Skeletal muscle cell (primary cell): Measurements from ENCODE around the gene PRKAG1.

Source experiments
- DNase-seq: peaks from one replicate; pipeline ENCODE4 v3.0.0-alpha.2; 2010; ENCODE audit warnings: low read depth
- H3K4me3 ChIP-seq: 2 replicates; pipeline ENCODE4 v1.5.1; 2011; ENCODE audit warnings: low read depth, mild to moderate bottlenecking, control low read depth, low read length, moderate library complexity

PRKAG1 gene

GRCh38 chr12:48993787-48994186 is 24.8 kb downstream of the PRKAG1 start:
- no peak for DNase-seq
- no peak overlapping the region for H3K4me3 ChIP-seq

DNA sequence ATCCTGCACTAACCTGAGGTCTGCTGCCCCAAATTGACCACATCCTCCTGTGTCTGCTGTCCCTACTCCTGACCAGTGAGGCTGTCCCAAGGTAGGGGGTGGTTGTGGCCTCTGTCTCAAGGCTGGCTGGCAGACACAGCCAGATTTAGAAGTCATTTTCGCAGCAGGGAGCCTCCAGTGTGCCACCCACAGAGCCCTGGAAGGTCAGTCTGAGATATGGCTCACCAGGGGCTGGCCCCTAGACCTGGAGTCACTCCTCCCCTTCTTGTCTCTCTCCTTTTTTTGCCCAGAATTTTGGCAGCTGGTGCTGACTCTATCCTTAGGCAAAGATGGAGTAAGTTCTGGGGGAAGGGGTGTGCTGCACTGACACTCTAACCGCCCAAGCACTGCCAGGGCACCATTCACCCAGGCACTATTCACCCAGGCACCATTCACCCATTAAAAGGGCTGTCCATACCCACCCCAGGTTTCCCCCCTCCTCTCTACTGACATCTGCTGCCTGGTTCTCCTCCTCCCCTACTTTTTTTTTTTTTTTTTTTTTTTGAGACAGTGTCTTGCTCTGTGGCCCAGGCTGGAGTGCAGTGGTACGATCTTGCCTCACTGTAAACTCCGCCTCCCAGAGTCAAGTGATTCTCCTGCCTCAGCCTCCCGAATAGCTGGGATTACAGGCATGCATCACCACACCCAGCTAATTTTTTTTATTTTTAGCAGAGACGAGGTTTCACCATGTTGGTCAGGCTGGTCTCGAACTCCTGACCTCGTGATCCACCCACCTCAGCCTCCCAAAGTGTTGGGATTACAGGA is 27.1 kb downstream of the PRKAG1 start:
- no peak overlapping the region for H3K4me3 ChIP-seq
- no peak for DNase-seq

DNA sequence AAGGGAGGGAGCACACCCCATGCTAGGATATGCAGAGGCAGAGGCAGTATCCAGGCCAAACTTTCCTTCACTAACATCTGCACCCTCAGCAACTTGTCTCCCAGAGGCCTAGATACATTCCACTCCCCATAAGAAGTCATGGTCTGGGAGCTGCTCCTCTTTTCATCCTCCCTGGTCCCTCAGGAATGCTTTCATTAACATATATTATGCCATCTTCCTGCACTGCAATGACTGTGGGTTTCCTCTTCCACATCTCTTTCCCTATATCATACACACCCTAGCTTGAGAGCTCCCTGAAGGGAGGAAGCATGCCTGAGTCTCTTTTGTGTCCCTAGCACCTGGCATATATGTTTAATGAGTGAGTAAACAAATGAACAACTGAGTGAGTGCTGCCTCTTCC is 28.0 kb downstream of the PRKAG1 start:
- H3K4me3 ChIP-seq, result no peak overlapping the region
- DNase-seq, result no peak

- no peak for DNase-seq
- no peak overlapping the region for H3K4me3 ChIP-seq
Observed at GRCh38 chr12:48988030-48988649, 30.4 kb downstream of the PRKAG1 start.

DNA sequence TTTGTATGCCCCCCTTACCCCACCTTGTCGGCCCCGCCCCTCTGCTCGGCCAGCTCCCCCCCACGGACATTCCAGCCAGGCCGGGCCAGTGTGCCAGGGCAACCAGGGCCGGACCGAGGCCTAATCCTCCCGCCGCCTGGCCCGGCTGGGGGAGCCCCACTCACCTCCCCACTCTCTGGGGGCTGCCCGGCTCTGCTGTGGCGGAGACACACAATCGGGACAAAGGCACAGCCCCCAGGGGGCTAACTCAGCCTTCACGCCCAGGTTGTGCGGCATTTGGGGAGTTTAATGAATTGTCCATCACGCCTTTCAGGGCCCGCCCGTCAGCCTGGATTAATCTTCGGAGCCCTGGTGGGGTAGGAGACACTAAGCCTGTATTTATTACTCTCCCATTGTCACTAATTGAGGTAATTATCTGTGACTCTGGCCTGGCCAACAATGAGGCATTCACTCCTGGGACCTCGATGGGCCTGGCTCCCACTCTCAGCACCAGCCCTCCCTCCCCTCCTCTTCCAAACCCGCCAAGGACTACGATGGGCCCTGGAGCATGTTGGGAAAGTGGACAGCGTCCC is 31.8 kb downstream of the PRKAG1 start:
- no peak overlapping the region for H3K4me3 ChIP-seq
- no peak for DNase-seq

DNA sequence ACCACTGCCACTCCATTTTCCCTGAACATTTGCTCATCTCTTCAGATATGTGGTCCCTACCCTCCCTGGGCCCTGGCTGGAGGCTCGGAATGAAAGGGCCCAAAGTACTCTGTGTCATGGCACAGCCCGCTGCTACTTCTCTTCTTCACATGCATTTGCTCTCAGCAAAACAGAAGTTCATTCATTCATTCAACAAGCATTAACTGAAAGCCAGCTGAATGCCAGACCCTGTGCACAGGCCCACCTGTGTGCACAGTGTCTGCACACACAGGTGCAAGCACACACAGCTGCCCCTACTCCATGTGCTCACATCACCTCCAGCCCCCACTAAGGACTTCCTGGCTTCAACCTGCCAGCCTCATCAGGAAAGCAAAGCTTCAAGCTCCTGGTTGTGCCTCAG is 32.7 kb downstream of the PRKAG1 start:
- DNase-seq, result no peak
- no peak overlapping the region for H3K4me3 ChIP-seq

DNA sequence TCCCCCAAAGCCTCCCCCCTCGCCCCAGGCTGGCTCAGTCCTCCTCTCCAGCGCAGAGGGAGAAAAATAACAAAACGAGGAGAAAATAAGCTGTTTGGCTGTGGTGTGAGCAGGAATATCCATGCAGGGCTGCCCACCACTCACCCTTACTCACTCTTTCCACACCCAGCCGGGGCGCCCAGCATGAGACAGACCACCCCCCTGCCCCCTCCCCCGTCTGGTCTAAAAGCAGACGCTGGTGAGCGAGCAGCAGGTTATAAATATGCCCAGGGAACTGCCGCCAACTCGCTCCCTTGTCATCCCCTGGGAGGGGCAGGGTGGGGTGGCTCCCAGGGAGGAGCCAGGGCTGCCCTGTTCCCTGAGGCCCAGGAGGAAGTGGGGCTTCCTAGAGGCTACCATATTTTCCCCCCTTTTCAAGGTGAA is 33.1 kb downstream of the PRKAG1 start:
- no peak overlapping the region for H3K4me3 ChIP-seq
- no peak for DNase-seq

DNA sequence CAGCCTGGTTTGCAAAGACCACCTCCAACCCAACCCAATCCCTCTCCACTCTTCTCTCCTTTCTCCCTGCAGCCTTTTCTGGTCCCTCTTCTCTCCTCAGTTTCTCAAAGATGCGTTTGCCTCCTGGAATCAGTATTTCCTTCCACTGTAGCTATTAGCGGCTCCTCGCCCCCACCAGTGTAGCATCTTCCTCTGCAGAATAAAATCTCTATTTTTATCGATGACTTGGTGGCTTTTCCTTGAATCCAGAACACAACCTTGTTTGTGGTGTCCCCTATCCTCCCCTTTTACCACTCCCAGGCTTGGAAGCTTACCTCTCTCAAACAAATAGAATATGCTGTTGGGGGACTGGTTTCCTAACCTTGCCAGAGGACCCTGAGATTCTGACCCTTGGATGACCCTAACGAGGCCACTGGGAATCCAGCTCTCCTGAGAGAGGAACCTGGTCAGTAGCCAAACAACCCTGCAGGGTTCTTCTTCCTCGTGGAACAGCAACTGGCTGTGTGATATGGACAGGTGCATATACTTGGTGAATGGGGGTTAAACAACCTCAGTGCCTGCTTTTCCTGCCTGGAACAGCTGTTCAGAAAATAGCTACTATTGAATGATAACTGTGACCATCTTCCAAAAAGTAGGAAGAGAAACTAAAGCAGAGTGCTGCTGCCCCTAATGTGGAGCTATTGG is 36.0 kb downstream of the PRKAG1 start:
- H3K4me3 ChIP-seq, result no peak overlapping the region
- DNase-seq, result no peak

- no peak overlapping the region for H3K4me3 ChIP-seq
Observed at GRCh38 chr12:48981757-48982157, 36.8 kb downstream of the PRKAG1 start.

GRCh38 chr12:48980953-48981756 is 37.4 kb downstream of the PRKAG1 start:
- DNase-seq, result no peak

More at GRCh38 chr12:48981757-48982157, 36.8 kb downstream of the PRKAG1 start:
- no peak for DNase-seq

DNA sequence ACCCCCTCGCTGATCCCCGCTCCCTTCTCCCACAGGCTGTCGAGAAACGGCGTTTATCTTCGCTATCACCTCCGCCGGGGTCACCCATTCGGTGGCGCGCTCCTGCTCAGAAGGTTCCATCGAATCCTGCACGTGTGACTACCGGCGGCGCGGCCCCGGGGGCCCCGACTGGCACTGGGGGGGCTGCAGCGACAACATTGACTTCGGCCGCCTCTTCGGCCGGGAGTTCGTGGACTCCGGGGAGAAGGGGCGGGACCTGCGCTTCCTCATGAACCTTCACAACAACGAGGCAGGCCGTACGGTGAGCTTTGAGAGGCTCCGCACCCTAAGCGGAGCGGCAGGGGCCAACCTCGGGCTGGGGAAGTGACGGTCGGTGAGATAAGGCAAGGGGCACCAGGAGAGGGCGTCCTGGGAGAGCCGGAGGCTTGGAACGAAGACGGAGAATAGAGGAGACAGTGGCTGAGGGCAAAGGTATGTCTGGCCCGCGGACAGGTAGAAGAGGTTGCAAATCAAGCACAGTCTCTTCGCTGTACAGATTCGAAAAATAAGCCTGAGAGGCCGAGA is 38.1 kb downstream of the PRKAG1 start:
- DNase-seq, result no peak
- no peak overlapping the region for H3K4me3 ChIP-seq

More at GRCh38 chr12:48980953-48981756, 37.4 kb downstream of the PRKAG1 start:
- peak overlapping the region; percentile 20 for H3K4me3 ChIP-seq

- no peak for DNase-seq
- H3K4me3 ChIP-seq, result peak overlapping the region; percentile 7
Observed at GRCh38 chr12:48979602-48980388, 38.8 kb downstream of the PRKAG1 start.

GRCh38 chr12:48978741-48979601 is 39.6 kb downstream of the PRKAG1 start:
- DNase-seq, result no peak
- no peak overlapping the region for H3K4me3 ChIP-seq

- no peak for DNase-seq
- H3K4me3 ChIP-seq, result no peak within 1 kb of the TSS
Observed at GRCh38 chr12:48978291-48978740, 40.3 kb downstream of the PRKAG1 start, which contains the start of gene WNT1. Gene WNT1, plus strand, starts transcription at chr12:48978322. Its CDS starts 329 bp downstream, at chr12:48978651.

DNA sequence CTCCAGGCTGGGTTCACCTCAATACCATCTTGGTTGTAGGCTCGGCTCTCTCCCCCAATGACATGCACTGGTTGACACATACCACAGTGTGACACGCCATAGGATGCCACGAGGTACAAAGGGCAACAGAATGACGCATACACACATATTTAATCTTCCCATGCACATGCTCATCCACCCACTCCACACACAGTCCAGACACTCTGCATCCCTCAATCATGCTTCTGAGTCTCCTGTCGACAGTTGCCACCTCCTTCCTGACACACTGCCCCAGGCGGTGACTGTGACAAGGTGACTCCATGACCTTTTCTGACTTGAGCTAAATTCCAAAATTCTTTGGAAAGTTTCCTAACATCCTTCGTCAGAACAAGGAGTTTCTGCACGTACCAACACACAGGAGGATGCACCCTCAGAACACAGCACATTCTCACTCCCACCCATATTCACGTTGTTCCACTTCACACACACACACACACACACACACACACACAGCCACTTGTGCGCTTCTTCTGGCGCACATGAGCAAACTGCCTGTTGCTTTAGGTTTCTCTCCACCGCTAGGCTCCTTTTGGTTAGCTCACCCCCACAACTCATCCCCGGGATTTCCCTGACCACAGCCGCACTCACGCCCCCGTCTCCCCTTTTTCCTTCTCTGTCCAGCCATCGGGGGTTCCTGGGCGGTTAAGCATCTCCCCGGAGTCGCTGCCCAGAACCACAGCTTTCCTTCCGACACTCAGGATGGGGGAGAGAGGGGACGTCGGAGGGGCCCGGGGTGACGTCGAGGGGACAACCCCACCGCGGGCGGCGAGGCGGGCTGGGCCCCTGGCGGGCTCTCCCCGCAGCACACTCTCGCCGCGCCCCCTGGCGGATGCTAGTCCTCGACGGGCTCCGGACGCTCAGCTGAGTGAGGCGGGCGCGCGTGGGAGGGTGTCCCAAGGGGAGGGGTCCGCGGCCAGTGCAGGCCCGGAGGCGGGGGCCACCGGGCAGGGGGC is 41.0 kb downstream of the PRKAG1 start:
- no peak for DNase-seq
- H3K4me3 ChIP-seq, result no peak overlapping the region
